Measurements from ENCODE around the gene GAS2L3. TPM values are rescaled to one million over a fixed set of nuclear protein-coding genes. Genes with fewer than 3 reads are reported as not detected.

The GAS2L3 gene
- polyA plus RNA-seq, 1 of the 3 experiments (the other 2 are of a cell fraction), result 1.6 TPM

GRCh38 chr12:100554608-100555077 lies 18.8 kb upstream of the GAS2L3 start:
- 0% methylated on average over 1 of the region's 1 CpG for WGBS (ENCODE audit: low lambda C conversion rate)
- Histone ChIP-seq H3K9me2 (no peaks in the 10 kb centered on the region), H3K79me2 (ENCODE audit: insufficient read depth) (no peaks in the 10 kb centered on the region), H3K9me3 (no peaks in the 10 kb centered on the region), H3K27me3 (ENCODE audit: insufficient read depth) (no peaks in the 10 kb centered on the region), H4K20me1 (ENCODE audit: insufficient read depth) (no peaks in the 10 kb centered on the region), H3K4me2 (no peak overlapping the region), H2AFZ (ENCODE audit: low read depth) (peak overlapping the region; percentile 17; the same call in 1 of the 2 replicates), H3K36me3 (replicated peaks in 1 of 2; ENCODE audit: control insufficient read depth in 1 of 2, insufficient read depth in 2 of 2, low read length in 1 of 2) (no peaks in the 10 kb centered on the region), H3F3A (replicated peaks; ENCODE audit: insufficient read depth) (peaks cover 11% of the 10 kb centered on the region), H3K9ac (no peak overlapping the region), H3K4me3 (ENCODE audit: low read depth in 2 of 2, low read length in 1 of 2) (peak overlapping the region in 1 of 2 experiments; percentile 36; a peak in 1 of 4 replicates), H3K4me1 (ENCODE audit: control insufficient read depth in 1 of 2, insufficient read depth in 2 of 2, low read depth in 1 of 2, low read length in 1 of 2) (no peaks in the 10 kb centered on the region), H3K27ac (ENCODE audit: low read depth in 2 of 2, low read length in 1 of 2) (no peak overlapping the region)
- DNase-seq, result peak; percentile 77
- ChIA-PET POLR2A (no interaction called here), CTCF (interaction anchor here (0.7 to 4.5 kb wide), 37 partner anchors 8 to 743 kb away, joined by 3 to 61 read pairs (median 4); partner anchors contain the start of gene GAS2L3)
- TF ChIP-seq NRF1 (IDR thresholded peaks at IDR 0.05; ENCODE audit: low read depth, low read length) (no peak), SMC3 (IDR thresholded peaks at IDR 0.05; ENCODE audit: low read depth, low read length) (peak; percentile 94), ELF1 (IDR thresholded peaks at IDR 0.05) (peak; percentile 58; the same call in 1 of the 2 replicates), RAD21 (IDR thresholded peaks at IDR 0.05; ENCODE audit: low read length) (peak; percentile 96), CTCF (IDR thresholded peaks at IDR 0.05) (peak; percentile 96), GABPA (IDR thresholded peaks at IDR 0.05; ENCODE audit: low read depth) (peak; percentile 52; the same call in 1 of the 2 replicates), FOSL2 (IDR thresholded peaks at IDR 0.05; ENCODE audit: borderline replicate concordance, low read depth) (no peak), RCOR1 (IDR thresholded peaks at IDR 0.05; ENCODE audit: low read length) (peak; percentile 32; the same call in 1 of the 2 replicates)

DNA sequence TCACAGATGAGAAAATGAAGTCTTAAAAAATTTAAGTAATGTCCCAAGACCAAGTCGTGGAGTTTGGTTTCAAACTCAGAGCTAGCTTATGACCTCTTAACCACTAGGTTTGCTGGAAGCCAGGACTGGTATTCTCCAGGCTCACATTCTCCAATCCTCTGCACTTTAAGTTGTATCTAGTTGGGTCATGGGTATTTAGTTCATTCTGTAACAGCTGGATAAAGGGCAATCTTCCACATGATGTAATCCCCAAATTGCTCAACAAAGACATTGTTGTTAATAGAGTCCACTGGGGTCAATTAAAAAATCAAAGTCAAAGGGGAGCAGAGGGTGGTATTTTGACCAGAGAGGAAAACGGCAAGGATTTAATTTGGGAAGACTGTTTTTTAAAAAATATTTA lies 17.8 kb upstream of the GAS2L3 start:
- H3K9me3 ChIP-seq, result no peaks in the 10 kb centered on the region
- ChIA-PET POLR2A (no interaction called here), CTCF (interaction anchor here (0.8 to 4.5 kb wide), 21 partner anchors 9 to 478 kb away, joined by 3 to 61 read pairs (median 4); partner anchors contain the start of gene GAS2L3)
- 63% methylated on average over 2 of the region's 2 CpGs for WGBS (ENCODE audit: low lambda C conversion rate)
- no peak overlapping the region for H3K4me3 ChIP-seq (ENCODE audit: low read depth in 2 of 2, low read length in 1 of 2)
- H3K27me3 ChIP-seq (ENCODE audit: insufficient read depth), result no peaks in the 10 kb centered on the region
- no peak overlapping the region for H3K27ac ChIP-seq (ENCODE audit: low read depth in 2 of 2, low read length in 1 of 2)
- H3K36me3 ChIP-seq (replicated peaks in 1 of 2; ENCODE audit: control insufficient read depth in 1 of 2, insufficient read depth in 2 of 2, low read length in 1 of 2), result no peaks in the 10 kb centered on the region
- no peak for DNase-seq
- H3K4me1 ChIP-seq (ENCODE audit: control insufficient read depth in 1 of 2, insufficient read depth in 2 of 2, low read depth in 1 of 2, low read length in 1 of 2), result no peaks in the 10 kb centered on the region
- no peaks in the 10 kb centered on the region for H3K79me2 ChIP-seq (ENCODE audit: insufficient read depth)
- peaks cover 11% of the 10 kb centered on the region for H3F3A ChIP-seq (replicated peaks; ENCODE audit: insufficient read depth)
- H2AFZ ChIP-seq (ENCODE audit: low read depth), result no peak overlapping the region
- no peak overlapping the region for H3K9ac ChIP-seq
- no peak for TF ChIP-seq GABPA (IDR thresholded peaks at IDR 0.05; ENCODE audit: low read depth)
- no peak for TF ChIP-seq FOSL2 (IDR thresholded peaks at IDR 0.05; ENCODE audit: borderline replicate concordance, low read depth)
- no peak for TF ChIP-seq JUND (IDR thresholded peaks at IDR 0.05)
- no peak for TF ChIP-seq RXRA (IDR thresholded peaks at IDR 0.05; ENCODE audit: borderline replicate concordance, low read depth)
- H3K9me2 ChIP-seq, result no peaks in the 10 kb centered on the region
- H3K4me2 ChIP-seq, result no peak overlapping the region
- H4K20me1 ChIP-seq (ENCODE audit: insufficient read depth), result no peaks in the 10 kb centered on the region

DNA sequence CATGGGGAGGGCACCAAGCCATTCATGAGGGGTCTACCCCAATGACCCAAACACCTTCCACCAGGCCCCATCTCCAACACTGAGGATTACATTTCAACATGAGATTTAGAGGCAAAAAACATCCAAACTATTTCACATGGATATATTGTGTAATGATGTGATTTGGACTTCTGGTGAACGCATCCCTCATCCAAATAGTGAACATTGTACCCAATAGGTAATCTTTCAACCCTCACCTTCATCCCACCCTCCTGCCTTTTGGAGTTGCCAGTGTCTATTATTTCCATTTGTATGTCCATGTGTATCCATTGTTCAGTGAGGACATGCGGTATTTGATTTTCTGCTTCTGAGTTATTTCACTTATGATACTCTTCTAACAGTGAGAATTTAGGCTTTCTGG lies 16.1 kb upstream of the GAS2L3 start:
- no peak overlapping the region for H3K4me2 ChIP-seq
- no peaks in the 10 kb centered on the region for H3K9me3 ChIP-seq
- no peaks in the 10 kb centered on the region for H3K4me1 ChIP-seq (ENCODE audit: control insufficient read depth in 1 of 2, insufficient read depth in 2 of 2, low read depth in 1 of 2, low read length in 1 of 2)
- peaks cover 11% of the 10 kb centered on the region for H3F3A ChIP-seq (replicated peaks; ENCODE audit: insufficient read depth)
- WGBS (ENCODE audit: low lambda C conversion rate), result 96% methylated on average over 2 of the region's 2 CpGs
- no peaks in the 10 kb centered on the region for H3K27me3 ChIP-seq (ENCODE audit: insufficient read depth)
- no peaks in the 10 kb centered on the region for H4K20me1 ChIP-seq (ENCODE audit: insufficient read depth)
- H3K27ac ChIP-seq (ENCODE audit: low read depth in 2 of 2, low read length in 1 of 2), result no peak overlapping the region
- ChIA-PET CTCF (interaction anchor here (4.5 kb wide), 1 partner anchor 324 kb away, joined by 52 read pairs; no protein-coding TSS in a partner anchor), POLR2A (no interaction called here)
- no peak for DNase-seq
- no peaks in the 10 kb centered on the region for H3K36me3 ChIP-seq (replicated peaks in 1 of 2; ENCODE audit: control insufficient read depth in 1 of 2, insufficient read depth in 2 of 2, low read length in 1 of 2)
- H3K9me2 ChIP-seq, result no peaks in the 10 kb centered on the region
- H2AFZ ChIP-seq (ENCODE audit: low read depth), result no peak overlapping the region
- no peak overlapping the region for H3K4me3 ChIP-seq (ENCODE audit: low read depth in 2 of 2, low read length in 1 of 2)
- H3K79me2 ChIP-seq (ENCODE audit: insufficient read depth), result no peaks in the 10 kb centered on the region
- no peak overlapping the region for H3K9ac ChIP-seq
- TF ChIP-seq GATA2 (CRISPR knock-in tag; IDR thresholded peaks at IDR 0.05) (no peak), FOSL2 (IDR thresholded peaks at IDR 0.05; ENCODE audit: borderline replicate concordance, low read depth) (no peak), SMC3 (IDR thresholded peaks at IDR 0.05; ENCODE audit: low read depth, low read length) (no peak), RXRA (IDR thresholded peaks at IDR 0.05; ENCODE audit: borderline replicate concordance, low read depth) (no peak), NRF1 (IDR thresholded peaks at IDR 0.05; ENCODE audit: low read depth, low read length) (no peak)
- TF ChIP-seq, protein P1, sequence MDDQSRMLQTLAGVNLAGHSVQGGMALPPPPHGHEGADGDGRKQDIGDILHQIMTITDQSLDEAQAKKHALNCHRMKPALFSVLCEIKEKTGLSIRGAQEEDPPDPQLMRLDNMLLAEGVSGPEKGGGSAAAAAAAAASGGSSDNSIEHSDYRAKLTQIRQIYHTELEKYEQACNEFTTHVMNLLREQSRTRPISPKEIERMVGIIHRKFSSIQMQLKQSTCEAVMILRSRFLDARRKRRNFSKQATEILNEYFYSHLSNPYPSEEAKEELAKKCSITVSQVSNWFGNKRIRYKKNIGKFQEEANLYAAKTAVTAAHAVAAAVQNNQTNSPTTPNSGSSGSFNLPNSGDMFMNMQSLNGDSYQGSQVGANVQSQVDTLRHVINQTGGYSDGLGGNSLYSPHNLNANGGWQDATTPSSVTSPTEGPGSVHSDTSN (IDR thresholded peaks at IDR 0.05), result no peak
- TF ChIP-seq, protein P2, sequence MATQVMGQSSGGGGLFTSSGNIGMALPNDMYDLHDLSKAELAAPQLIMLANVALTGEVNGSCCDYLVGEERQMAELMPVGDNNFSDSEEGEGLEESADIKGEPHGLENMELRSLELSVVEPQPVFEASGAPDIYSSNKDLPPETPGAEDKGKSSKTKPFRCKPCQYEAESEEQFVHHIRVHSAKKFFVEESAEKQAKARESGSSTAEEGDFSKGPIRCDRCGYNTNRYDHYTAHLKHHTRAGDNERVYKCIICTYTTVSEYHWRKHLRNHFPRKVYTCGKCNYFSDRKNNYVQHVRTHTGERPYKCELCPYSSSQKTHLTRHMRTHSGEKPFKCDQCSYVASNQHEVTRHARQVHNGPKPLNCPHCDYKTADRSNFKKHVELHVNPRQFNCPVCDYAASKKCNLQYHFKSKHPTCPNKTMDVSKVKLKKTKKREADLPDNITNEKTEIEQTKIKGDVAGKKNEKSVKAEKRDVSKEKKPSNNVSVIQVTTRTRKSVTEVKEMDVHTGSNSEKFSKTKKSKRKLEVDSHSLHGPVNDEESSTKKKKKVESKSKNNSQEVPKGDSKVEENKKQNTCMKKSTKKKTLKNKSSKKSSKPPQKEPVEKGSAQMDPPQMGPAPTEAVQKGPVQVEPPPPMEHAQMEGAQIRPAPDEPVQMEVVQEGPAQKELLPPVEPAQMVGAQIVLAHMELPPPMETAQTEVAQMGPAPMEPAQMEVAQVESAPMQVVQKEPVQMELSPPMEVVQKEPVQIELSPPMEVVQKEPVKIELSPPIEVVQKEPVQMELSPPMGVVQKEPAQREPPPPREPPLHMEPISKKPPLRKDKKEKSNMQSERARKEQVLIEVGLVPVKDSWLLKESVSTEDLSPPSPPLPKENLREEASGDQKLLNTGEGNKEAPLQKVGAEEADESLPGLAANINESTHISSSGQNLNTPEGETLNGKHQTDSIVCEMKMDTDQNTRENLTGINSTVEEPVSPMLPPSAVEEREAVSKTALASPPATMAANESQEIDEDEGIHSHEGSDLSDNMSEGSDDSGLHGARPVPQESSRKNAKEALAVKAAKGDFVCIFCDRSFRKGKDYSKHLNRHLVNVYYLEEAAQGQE (IDR thresholded peaks at IDR 0.05; ENCODE audit: low read depth, low read length), result no peak
